Measurements from ENCODE around the gene COMT.

Gene COMT

DNA sequence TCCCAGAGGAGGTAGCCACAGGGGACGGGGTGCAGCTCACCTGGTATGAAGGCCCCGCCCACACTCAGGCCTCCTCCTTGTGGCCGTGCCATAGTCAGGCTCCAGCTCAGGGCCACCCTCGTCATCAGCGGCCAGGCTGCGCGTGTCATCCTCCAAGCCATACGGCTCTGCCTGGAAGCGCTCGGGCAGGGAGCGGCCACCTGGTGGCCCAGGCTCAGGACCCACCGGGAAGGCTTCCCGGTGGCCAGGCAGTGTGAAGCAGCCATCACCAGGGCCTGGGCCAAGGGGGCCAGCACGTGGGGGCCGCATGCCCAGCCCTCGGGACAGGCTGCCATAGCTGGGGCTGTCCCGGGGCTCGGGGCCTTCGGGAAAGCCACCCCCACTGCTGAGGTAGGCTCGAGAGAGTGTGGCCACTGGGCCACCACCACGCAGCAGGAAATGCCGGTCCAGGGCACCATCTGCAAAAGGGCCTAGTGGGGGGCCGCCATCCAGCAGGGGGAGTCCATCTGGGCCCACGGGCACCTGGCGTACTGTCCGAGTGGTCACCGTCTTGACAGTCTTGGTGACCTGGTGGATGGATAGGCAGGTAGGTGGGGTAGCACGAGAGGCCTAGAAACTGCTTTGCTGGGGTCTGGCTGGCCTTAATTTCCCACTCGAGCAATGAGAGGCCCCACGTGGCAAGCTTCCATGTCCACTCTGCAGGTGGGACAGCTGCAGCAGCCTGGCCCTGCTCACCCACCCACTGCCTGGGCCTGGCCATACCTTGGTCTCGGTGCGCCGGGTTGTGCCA lies 39.8 kb downstream of the COMT start:
- H3K27me3 ChIP-seq (ENCODE audit: insufficient read depth, poor library complexity, severe bottlenecking): no peaks in the 10 kb centered on the region
- H3K4me3 ChIP-seq (replicated peaks; ENCODE audit: insufficient read depth, low read length): no peak overlapping the region
- DNase-seq (ENCODE audit: low read depth in 1 of 2, low spot score in 1 of 2): no peak
- TF ChIP-seq GABPA (IDR thresholded peaks at IDR 0.05; ENCODE audit: low read depth): no peak
- TF ChIP-seq, protein P1, sequence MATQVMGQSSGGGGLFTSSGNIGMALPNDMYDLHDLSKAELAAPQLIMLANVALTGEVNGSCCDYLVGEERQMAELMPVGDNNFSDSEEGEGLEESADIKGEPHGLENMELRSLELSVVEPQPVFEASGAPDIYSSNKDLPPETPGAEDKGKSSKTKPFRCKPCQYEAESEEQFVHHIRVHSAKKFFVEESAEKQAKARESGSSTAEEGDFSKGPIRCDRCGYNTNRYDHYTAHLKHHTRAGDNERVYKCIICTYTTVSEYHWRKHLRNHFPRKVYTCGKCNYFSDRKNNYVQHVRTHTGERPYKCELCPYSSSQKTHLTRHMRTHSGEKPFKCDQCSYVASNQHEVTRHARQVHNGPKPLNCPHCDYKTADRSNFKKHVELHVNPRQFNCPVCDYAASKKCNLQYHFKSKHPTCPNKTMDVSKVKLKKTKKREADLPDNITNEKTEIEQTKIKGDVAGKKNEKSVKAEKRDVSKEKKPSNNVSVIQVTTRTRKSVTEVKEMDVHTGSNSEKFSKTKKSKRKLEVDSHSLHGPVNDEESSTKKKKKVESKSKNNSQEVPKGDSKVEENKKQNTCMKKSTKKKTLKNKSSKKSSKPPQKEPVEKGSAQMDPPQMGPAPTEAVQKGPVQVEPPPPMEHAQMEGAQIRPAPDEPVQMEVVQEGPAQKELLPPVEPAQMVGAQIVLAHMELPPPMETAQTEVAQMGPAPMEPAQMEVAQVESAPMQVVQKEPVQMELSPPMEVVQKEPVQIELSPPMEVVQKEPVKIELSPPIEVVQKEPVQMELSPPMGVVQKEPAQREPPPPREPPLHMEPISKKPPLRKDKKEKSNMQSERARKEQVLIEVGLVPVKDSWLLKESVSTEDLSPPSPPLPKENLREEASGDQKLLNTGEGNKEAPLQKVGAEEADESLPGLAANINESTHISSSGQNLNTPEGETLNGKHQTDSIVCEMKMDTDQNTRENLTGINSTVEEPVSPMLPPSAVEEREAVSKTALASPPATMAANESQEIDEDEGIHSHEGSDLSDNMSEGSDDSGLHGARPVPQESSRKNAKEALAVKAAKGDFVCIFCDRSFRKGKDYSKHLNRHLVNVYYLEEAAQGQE (IDR thresholded peaks at IDR 0.05; ENCODE audit: insufficient replicate concordance, low read depth): no peak
- TF ChIP-seq POLR2AphosphoS5 (IDR thresholded peaks at IDR 0.05; ENCODE audit: low read depth): no peak
- TF ChIP-seq SPI1 (IDR thresholded peaks at IDR 0.05; ENCODE audit: borderline replicate concordance, low read depth): no peak
- TF ChIP-seq, protein P2, sequence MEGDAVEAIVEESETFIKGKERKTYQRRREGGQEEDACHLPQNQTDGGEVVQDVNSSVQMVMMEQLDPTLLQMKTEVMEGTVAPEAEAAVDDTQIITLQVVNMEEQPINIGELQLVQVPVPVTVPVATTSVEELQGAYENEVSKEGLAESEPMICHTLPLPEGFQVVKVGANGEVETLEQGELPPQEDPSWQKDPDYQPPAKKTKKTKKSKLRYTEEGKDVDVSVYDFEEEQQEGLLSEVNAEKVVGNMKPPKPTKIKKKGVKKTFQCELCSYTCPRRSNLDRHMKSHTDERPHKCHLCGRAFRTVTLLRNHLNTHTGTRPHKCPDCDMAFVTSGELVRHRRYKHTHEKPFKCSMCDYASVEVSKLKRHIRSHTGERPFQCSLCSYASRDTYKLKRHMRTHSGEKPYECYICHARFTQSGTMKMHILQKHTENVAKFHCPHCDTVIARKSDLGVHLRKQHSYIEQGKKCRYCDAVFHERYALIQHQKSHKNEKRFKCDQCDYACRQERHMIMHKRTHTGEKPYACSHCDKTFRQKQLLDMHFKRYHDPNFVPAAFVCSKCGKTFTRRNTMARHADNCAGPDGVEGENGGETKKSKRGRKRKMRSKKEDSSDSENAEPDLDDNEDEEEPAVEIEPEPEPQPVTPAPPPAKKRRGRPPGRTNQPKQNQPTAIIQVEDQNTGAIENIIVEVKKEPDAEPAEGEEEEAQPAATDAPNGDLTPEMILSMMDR (IDR thresholded peaks at IDR 0.05; ENCODE audit: insufficient read depth, low read length): no peak
- no peak overlapping the region for H3K27ac ChIP-seq (replicated peaks)

DNA sequence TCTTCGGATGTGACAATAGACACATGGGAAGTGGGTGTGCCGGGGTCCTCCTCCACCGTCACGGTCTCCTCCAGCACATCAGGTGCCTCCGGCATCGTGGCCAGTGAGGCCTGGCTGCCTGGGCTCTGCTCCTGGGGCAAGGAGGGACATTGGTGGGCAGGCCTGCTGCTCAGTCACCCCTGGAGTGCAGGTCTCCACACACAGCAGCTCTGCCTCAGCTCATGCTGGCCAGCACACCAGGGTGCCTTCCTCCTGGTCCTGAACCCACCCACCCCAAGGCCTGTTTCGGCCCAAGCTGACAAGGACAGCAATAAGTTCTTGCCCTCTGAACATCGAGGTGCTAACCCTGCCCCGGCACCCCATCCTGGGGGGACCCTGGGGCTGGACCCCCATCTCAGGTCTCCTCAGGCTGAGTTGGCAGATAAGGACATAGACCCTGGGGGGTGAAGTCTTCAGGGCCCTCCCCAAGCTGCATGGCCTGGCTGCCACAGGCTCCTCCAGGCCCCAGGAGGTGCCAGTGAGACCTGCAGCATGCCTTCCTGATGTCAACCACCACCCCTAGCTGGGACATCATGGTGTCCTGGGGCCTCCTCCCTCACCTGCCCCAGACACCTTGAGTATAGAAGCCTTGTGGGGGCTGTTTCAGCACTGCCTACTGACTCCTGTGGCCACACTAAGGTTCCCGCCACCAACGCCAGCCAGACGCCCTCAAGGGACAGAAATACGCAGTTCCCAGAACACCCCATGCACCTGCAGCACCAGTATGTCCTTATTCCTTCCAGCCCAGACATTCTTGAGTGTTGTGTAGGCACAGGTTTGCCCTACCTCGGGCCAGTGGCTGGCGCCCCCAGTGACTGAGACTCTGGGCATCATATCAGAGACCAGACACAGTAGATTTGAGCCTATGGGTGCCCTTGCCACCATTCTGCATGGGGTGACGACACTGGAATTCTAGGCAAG lies 40.7 kb downstream of the COMT start:
- H3K4me3 ChIP-seq (replicated peaks; ENCODE audit: insufficient read depth, low read length): no peak overlapping the region
- no peak overlapping the region for H3K27ac ChIP-seq (replicated peaks)
- TF ChIP-seq, protein P1 (IDR thresholded peaks at IDR 0.05; ENCODE audit: insufficient replicate concordance, low read depth): no peak
- TF ChIP-seq POLR2AphosphoS5 (IDR thresholded peaks at IDR 0.05; ENCODE audit: low read depth) (no peak), GABPA (IDR thresholded peaks at IDR 0.05; ENCODE audit: low read depth) (no peak), SPI1 (IDR thresholded peaks at IDR 0.05; ENCODE audit: borderline replicate concordance, low read depth) (no peak)
- TF ChIP-seq, protein P2 (IDR thresholded peaks at IDR 0.05; ENCODE audit: insufficient read depth, low read length): no peak
- H3K27me3 ChIP-seq (ENCODE audit: insufficient read depth, poor library complexity, severe bottlenecking): no peaks in the 10 kb centered on the region
- no peak for DNase-seq (ENCODE audit: low read depth in 1 of 2, low spot score in 1 of 2)

DNA sequence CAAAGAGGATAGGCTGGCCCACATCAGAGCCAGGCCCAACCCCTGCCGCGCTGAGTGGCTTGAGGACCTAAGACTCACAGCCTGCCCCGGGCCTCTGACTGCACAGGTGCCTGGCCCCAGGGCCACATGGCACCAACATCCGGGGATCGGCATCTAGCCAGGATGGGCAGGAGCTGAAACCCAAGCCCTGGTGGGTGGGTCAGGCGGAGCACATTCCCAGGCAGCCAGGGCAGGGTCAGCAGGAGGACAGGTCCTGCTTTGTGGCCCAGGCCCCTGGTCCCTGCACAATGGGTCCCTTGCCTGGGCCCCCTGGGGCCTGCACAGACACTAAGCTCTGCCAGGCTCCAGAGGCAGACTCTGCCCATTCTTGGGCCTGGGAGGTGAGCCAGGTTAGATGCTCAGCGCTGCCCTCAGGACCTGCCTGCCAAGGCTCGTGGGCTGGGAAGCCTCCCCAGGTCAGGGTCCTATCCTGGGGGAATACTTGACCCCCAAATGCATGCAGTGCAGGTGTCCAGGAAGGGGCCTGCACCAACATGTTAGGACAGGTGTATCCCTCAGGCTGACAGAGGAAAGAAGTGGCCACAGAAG lies 41.5 kb downstream of the COMT start:
- no peaks in the 10 kb centered on the region for H3K27me3 ChIP-seq (ENCODE audit: insufficient read depth, poor library complexity, severe bottlenecking)

More for the DNA sequence above, 41.5 kb downstream of the COMT start:
- TF ChIP-seq, protein P1 (IDR thresholded peaks at IDR 0.05; ENCODE audit: insufficient replicate concordance, low read depth): no peak
- TF ChIP-seq GABPA (IDR thresholded peaks at IDR 0.05; ENCODE audit: low read depth): no peak
- TF ChIP-seq SPI1 (IDR thresholded peaks at IDR 0.05; ENCODE audit: borderline replicate concordance, low read depth): no peak
- TF ChIP-seq POLR2AphosphoS5 (IDR thresholded peaks at IDR 0.05; ENCODE audit: low read depth): no peak
- TF ChIP-seq, protein P2 (IDR thresholded peaks at IDR 0.05; ENCODE audit: insufficient read depth, low read length): no peak
- Histone ChIP-seq H3K4me3 (replicated peaks; ENCODE audit: insufficient read depth, low read length) (no peak overlapping the region), H3K27ac (replicated peaks) (no peak overlapping the region)
- no peak for DNase-seq (ENCODE audit: low read depth in 1 of 2, low spot score in 1 of 2)

Measured in HL-60 (cell line).